ENCODE results near the gene PDE6B. TPM values are rescaled to one million over a fixed set of nuclear protein-coding genes. Genes with fewer than 3 reads are reported as not detected.
A peak's percentile ranks its signal among the peaks of the same experiment; 100 is the strongest.

Gene PDE6B
- total RNA-seq, 1 experiment from 2014 or later: 10.8 TPM

DNA sequence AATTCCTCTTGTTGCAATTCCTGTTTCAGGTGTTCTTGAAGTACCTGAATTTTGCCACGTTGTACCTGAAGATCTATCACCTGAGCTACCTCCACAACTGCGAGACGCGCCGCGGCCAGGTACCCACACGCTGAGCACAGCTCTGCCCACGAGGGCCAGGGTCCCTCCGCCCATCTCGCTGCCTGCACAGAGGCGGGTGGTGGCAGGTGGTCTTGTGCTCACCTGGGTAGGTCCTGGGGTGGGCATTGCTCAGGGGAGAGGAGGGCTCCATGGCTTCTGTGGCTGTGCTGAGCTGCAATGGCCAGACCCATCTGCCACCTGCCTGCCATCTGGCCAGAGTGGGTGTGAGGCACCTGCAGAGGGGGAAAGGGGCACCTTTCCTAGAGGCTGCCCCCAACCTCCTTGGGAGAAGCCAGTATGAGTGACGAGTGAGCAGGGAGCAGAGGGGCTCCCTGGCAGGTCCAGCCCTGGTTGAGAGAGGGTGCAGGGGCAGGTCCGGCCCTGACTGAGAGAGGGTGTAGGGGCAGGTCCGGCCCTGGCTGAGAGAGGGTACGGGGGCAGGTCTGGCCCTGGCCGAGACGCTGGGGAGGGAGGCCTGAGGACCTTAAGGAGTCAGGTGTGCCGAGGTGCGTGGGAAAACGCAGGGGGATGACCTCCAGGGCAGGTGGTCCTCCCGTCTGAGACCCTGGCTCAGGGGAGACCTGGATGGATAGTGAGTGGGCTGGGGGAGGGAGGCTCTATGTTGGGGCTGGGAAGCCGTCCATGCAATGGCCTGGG is 10.7 kb downstream of the PDE6B start:
- Histone ChIP-seq H3K4me2 (ENCODE audit: insufficient read depth, insufficient read length, low read length) (no peak overlapping the region), H4K91ac (ENCODE audit: insufficient read length, low read depth, low read length) (no peak overlapping the region), H2BK20ac (ENCODE audit: low read depth, low read length, poor library complexity, severe bottlenecking) (no peak overlapping the region), H3K56ac (ENCODE audit: insufficient read length, low read depth, low read length) (no peak overlapping the region), H2AFZ (ENCODE audit: low read length) (no peak overlapping the region), H2AK5ac (ENCODE audit: insufficient read length, low read length) (no peak overlapping the region), H3K9me3 (ENCODE audit: control insufficient read depth, low read depth, low read length) (no peaks in the 10 kb centered on the region), H3K27me3 (ENCODE audit: insufficient read depth, low read length) (no peaks in the 10 kb centered on the region), H2BK120ac (ENCODE audit: low read depth, low read length, poor library complexity, severe bottlenecking) (no peak overlapping the region), H4K8ac (replicated peaks; ENCODE audit: insufficient read length, low read depth, low read length) (no peak overlapping the region), H3K79me2 (ENCODE audit: insufficient read depth, low read length) (no peaks in the 10 kb centered on the region), H3T11ph (ENCODE audit: low read length) (no peak overlapping the region), H3K14ac (ENCODE audit: insufficient read depth, low read length) (no peak overlapping the region; the same call in 1 of the 2 replicates), H3K4me1 (ENCODE audit: insufficient read depth, low read length) (no peaks in the 10 kb centered on the region), H2BK12ac (ENCODE audit: insufficient read length, low read depth, low read length) (no peak overlapping the region), H3K9ac (ENCODE audit: extremely low read depth, insufficient read length, low read length) (no peak overlapping the region), H3K23ac (ENCODE audit: insufficient read length, low read depth, low read length) (no peak overlapping the region), H3K23me2 (ENCODE audit: insufficient read length, low read depth, low read length, poor library complexity, severe bottlenecking) (no peaks in the 10 kb centered on the region), H3K79me1 (ENCODE audit: insufficient read depth, low read depth, low read length, poor library complexity, severe bottlenecking) (no peaks in the 10 kb centered on the region), H3K27ac (ENCODE audit: insufficient read length, low read depth, low read length) (no peak overlapping the region), H4K5ac (ENCODE audit: insufficient read length, low read depth, low read length) (no peak overlapping the region), H2BK15ac (ENCODE audit: low read depth, low read length) (no peak overlapping the region), H3K18ac (ENCODE audit: insufficient read length, low read depth, low read length) (no peak overlapping the region), H3K4ac (ENCODE audit: low read depth, low read length) (no peak overlapping the region), H4K20me1 (ENCODE audit: control insufficient read depth, insufficient read depth, insufficient read length) (no peaks in the 10 kb centered on the region), H2BK5ac (ENCODE audit: insufficient read length, low read length) (no peak overlapping the region)
- Mint-ChIP-seq H3K4me1 (no peaks in the 10 kb centered on the region), H3K4me3 (no peak overlapping the region), H3K27me3 (ENCODE audit: low read depth) (peaks cover 14% of the 10 kb centered on the region), H3K36me3 (ENCODE audit: insufficient read depth in 1 of 3, low read depth in 3 of 3) (peaks cover 0 to 17% (median 13%) of the 10 kb centered on the region in 3 experiments; a peak in 6 of 7 replicates), H3K9me3 (peaks cover 22 to 23% of the 10 kb centered on the region in 2 experiments), H3K27ac (no peak overlapping the region)
- TF ChIP-seq, protein P1, sequence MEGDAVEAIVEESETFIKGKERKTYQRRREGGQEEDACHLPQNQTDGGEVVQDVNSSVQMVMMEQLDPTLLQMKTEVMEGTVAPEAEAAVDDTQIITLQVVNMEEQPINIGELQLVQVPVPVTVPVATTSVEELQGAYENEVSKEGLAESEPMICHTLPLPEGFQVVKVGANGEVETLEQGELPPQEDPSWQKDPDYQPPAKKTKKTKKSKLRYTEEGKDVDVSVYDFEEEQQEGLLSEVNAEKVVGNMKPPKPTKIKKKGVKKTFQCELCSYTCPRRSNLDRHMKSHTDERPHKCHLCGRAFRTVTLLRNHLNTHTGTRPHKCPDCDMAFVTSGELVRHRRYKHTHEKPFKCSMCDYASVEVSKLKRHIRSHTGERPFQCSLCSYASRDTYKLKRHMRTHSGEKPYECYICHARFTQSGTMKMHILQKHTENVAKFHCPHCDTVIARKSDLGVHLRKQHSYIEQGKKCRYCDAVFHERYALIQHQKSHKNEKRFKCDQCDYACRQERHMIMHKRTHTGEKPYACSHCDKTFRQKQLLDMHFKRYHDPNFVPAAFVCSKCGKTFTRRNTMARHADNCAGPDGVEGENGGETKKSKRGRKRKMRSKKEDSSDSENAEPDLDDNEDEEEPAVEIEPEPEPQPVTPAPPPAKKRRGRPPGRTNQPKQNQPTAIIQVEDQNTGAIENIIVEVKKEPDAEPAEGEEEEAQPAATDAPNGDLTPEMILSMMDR (conservative IDR thresholded peaks at IDR 0.05): no peak
- DNase-seq: peak; percentile 20
- WGBS (ENCODE audit: extremely low coverage, insufficient read length, low lambda C conversion rate): no CpG with 5 or more reads among the region's 22 CpGs

All from H9 (cell line).